ENCODE results near the gene OR2F2.

- TF ChIP-seq CTCF (IDR thresholded peaks at IDR 0.05) (peak in 4 of 6 experiments; percentile 6 to 26 (median 18)), POLR2A (IDR thresholded peaks at IDR 0.05) (peak; percentile 75 to 83)
These were observed 33.2 kb upstream of the OR2F2 start, which contains the start of gene TCAF1 for GRCh38 chr7:143901668-143902331.

Measured in Peyer's patch (tissue), 4 donors.